HG02610 (cell line): ENCODE results near the gene SHISA7.

Source experiments
- ATAC-seq: cut with Tn5 transposase; IDR thresholded peaks from one replicate; pipeline ENCODE4 v1.9.1; 2021; ENCODE audit warnings: mild to moderate bottlenecking, moderate library complexity; ENCODE audit not compliant: unreplicated experiment

The SHISA7 gene

DNA sequence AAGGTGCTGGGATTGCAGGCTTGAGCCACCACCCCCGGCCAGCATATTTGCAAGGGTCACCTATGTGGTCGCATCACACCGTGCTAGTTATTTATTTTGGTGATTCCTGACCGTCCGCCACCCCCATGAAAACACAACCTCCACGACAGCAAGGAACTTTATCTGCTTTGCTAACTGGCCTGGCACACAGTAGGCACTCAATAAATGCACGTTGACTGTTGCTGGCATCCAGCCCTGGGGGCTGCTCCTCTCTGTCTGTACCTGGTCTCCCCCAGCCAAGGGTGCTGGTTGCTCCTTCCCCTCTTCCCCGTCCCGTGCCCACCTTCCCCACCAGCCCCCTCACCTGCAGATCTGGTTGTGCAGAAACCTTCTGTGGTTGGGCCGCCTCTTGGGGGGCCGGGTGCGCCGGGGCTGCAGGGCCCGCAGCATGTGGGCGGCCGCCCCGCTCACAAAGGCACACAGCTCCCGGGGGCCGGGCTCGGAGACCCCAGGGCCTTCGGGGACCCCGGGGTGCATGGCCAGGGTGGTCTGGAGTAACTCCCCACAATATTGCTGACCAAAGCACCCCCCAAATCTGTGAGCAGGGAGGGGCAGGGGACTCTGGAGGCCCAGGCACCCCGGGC, 21.1 kb upstream of the SHISA7 start:
- no peak for ATAC-seq

DNA sequence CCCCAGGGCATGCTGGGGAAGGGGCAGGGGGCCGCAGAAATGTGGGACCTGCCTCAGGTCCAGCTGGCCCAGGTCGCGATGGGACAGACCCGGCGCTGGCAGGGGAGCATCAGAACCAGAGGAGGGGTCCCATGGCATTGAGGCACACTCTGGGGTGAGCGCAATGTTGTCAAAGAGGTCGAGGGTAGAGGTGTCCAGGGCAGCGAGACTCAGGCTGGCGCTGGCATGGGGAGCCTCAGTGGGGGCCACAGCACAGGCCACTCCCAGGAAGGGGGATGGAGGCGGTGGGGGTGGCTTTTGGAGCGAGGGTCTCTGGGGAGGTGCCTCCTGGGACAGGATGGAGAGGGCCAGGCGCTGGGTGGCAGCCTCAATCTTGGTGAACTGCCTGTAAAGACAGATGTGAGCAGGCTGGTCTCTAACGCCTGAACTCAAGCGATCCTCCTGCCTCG, 20.5 kb upstream of the SHISA7 start:
- ATAC-seq = no peak

DNA sequence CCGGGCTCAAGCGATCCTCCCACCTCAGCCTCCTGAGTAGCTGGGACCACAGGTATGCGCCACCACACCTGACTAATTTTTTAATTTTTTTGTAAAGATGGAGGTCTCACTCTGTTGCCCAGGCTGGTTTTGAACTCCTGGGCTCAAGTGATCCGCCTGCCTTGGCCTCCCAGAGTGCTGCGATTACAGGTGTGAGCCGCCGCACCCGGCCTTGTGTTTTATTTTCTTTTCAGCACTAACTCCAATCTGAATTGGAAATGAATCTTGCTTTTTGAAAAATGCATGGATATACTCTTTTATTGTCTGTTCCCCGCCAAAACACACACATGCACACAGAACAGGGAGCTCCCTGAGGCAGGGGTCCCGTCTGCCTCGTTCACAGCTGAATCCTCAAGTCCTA, 19.6 kb upstream of the SHISA7 start:
- ATAC-seq = no peak

DNA sequence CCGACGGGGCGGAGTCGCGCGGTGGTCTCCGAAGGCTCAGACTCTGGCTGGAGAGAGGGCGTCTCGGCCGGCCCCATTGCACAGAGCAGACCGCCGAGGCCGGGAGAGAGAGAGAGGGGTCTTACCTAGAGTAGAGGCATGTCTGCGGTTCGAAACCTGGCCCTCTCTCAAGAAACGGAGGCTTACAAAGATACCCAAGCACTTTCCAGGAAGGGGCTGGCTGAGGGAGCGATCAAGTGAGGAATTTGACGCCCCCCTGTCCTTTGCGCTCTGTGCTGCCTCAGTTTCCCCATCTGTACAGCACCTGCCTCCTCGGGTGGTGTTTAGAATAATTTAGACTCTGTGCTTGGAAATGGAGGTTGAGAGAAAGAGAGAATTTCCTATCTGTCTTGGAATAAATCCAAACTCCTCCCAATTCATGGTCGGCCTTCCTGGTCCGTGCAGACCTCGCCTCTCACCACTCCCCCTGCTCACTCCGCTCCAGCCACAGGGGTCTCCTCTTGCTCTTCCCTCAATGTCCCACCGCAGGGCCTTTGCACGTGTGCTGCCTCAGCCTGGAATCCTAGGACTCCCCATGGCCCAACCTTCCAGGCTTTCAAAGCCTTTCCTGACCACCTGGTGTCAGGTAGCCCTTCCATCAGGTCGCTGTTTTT, 19.0 kb upstream of the SHISA7 start:
- ATAC-seq = no peak

DNA sequence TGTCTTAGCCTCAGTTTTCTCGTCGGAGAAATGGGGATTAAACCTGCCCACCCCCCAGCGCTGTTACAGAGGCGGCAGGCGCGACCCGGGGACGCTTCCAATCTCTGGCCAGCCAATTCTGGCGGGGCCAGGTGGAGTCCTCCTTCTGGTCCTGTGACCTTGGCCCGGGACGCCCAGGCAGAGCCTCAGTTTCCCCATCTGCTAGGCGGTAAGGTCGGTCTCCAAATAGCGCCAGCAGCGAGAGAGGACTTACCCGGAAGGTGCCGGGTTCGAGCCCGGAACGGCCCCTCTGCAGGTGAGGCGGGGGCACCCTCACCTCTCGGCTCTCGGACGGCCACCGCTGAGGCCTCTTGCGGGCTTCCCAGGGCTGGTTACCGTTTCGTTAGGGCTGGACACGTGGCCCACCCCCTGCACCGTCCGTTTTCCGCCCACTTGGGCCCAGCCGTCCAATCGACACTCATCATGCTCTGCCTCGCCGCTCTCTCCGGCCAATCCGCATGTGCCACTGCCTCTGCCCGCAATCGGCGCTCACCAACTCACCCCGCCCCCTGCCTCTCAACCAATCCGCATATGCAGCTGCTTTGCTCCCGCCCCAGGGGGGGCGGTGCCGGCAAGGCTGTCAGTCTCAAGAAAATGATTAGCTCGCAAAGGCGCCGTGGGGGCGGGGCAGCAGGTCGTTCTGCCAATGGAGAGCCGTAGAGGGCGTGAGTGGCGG, 18.3 kb upstream of the SHISA7 start, which contains the start of gene ISOC2:
Gene ISOC2, minus strand, starts transcription at position 384 of the 715 bp plus-strand sequence. CDS start 5,156 bp downstream, outside the sequence.
- ATAC-seq = peak; percentile 95

DNA sequence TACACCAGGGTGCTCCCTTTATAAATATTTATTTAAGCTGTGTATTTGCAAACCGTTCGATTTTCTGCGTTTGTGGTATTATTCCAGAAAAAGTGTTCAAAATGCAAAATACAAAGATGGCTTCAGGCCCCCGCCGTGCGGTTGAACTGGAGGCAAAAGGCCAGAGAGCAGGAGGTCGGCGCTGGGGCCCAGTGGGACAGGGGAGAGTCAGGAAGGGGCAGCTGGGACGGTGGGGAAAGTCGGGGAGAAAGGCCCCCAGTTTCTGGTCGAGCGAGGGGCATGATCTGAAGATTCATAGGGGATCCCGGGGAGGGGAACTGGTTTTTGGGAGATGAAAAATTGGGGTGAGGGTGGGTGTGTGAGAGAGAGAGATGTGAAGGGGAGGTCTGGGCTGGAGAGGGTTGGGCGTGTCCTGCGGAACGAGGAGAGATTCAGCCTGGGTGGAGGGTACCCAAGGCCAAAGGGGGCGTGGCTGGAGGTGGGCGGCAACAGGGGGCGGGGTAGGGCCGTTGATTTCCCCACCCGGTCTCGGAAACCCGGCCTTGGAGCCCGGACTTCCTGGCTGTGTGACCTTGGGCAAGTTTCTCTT, 17.7 kb upstream of the SHISA7 start:
- no peak for ATAC-seq

GRCh38 chr19:55459950-55460657, 17.0 kb upstream of the SHISA7 start:
- no peak for ATAC-seq

- ATAC-seq = no peak
Observed at GRCh38 chr19:55459551-55459949, 16.4 kb upstream of the SHISA7 start.

GRCh38 chr19:55457683-55458457, 14.8 kb upstream of the SHISA7 start:
- ATAC-seq = no peak

DNA sequence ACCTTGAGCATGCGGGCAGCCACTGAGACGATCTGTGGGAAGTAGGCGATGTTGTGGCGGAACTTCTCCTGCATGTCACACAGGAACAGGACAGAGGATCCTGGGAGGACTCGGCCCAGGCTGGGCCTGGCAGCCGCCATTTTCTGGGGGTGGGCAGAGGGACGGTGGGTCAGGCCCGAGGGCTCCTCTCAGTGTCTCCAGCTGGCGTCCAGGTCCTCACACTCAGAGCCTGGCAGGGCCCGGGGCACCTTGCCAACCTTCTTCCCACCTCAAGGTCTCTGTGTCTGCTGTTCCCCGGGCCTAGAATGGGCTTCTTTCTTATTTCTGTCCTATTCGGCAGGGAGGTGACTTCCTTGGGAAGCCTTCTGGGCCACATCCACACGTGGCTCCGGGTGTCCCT, 13.2 kb upstream of the SHISA7 start:
- ATAC-seq = no peak

DNA sequence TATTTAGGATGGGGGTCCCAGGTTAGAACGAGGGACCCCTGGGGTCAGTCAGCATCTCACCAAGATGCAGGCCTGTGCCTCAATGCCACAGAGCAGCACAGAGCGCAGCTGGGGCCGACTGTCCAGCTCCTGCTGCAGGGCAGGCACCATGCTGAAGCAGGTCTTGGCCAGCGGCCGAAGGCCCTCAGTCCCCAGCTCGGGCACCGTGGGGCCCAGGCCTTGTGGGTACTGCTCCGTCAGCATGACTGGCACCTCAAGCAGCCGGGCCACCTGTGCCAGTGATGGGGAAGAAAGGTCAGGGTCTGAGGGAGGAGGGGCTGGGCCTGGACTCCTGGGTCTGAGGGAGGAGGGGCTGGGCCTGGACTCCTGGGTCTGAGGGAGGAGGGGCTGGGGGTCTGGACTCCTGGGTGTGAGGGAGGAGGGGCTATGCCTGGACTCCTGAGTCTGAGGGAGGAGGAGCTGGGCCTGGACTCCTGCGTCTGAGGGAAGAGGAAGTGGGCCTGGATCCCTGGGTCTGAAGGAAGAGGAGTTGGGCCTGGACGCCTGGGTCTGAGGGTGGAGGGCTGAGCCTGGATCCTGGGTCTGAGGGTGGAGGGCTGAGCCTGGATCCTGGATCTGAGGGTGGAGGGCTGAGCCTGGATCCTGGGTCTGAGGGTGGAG, 12.6 kb upstream of the SHISA7 start:
- no peak for ATAC-seq

DNA sequence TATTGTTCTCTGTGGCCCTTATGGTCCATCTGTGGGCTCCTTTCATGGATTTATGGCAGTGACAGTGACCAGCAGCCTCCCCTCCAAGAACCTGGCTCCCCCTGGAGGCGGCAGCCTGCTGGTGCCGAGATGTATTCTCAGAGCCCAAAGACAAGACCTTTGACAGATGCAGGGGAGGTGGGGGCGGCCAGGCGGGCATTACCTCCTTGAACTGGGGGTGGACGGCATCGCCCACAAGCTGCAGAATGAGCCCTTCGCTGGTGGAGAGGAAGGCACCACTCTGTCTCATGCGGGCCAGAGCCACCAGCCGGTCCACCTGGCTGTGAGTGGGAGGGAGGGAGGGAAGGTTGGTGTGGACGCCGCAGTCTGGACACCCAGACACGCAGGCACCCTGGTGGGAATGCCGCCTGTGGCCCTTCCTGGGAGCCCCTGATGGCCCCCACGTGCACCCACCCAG, 11.7 kb upstream of the SHISA7 start:
- ATAC-seq = no peak

DNA sequence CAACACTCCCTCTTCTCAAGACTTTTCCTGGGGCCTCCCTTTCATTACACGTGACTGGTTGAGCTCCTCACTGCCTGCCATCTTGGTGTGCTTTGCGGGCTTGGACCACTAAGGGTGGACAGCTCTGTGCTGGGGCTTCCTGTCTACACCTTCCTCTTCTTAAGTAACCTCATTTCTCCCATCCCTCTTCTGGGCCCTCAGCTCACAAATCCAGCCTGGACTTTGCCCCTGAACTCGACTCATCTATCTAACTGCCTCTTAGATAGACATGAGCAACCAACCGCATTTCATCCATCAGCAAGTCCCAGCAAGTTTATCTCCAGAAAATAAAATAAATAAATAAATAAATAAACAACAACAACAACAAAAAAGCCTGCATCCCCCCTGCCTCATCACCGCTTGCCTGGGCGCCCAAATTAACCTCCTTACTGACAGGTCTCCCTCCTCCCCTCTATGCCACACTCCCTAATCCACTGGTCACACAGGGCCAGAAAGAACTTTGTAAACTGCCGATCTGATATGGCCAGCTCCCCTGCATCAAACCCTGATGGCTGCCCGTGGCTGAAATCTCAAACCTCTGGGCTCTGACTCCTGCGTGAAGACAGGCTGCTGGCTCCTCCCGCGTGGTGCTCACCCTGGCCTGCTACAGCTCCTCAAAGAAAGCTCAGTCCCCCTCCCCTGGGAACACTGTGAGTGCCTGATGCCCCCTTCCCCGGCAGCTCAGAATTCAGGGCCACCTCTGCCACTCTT, 10.6 kb upstream of the SHISA7 start:
- no peak for ATAC-seq

DNA sequence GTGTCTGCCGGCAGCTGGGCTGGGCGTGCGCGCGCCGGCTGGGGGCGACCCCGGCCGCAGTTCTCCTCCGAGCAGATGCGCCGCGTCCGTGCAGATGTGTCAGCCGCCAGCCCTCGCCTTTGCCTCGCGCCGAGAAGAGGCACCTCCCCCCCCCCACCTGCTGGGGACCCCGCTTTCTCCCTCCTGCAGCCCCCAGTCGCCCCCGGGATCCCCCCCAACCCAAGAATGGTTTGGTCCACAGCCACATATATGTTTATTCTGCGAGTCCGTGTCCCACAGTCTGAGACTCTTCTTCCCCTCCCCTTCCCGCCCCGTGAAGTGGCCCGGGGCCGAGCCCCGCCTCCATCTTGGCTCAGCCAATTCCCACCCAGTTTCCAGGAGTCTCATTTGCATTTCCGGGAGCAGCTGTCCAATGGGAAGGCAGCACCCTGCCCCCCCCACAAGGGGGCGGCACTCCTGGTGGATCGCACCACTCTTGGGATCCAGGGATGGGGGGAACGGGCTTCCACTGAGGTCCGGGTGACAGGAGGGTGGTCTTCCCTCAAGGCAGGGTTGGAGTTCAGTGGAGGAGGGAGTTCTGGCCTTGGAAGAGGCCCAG, 9.7 kb upstream of the SHISA7 start:
- ATAC-seq = no peak

GRCh38 chr19:55451965-55452748, 9.1 kb upstream of the SHISA7 start:
- ATAC-seq = no peak

GRCh38 chr19:55451163-55451964, 8.3 kb upstream of the SHISA7 start:
- ATAC-seq = no peak

- ATAC-seq = no peak
Observed at GRCh38 chr19:55449469-55449868, 6.4 kb upstream of the SHISA7 start.
